HG02870 (cell line): ENCODE data around the gene IFITM1.
"Not testable (repeated sequence)": the region's sequence is repeated elsewhere in the genome, so short reads cannot be mapped to it uniquely, and the experiment has no call there.

ENCODE experiments used
- ATAC-seq: cut with Tn5 transposase; IDR thresholded peaks from one replicate; pipeline ENCODE4 v1.9.1; 2021; ENCODE audit warnings: mild to moderate bottlenecking, moderate library complexity; ENCODE audit not compliant: unreplicated experiment

IFITM1 gene

DNA sequence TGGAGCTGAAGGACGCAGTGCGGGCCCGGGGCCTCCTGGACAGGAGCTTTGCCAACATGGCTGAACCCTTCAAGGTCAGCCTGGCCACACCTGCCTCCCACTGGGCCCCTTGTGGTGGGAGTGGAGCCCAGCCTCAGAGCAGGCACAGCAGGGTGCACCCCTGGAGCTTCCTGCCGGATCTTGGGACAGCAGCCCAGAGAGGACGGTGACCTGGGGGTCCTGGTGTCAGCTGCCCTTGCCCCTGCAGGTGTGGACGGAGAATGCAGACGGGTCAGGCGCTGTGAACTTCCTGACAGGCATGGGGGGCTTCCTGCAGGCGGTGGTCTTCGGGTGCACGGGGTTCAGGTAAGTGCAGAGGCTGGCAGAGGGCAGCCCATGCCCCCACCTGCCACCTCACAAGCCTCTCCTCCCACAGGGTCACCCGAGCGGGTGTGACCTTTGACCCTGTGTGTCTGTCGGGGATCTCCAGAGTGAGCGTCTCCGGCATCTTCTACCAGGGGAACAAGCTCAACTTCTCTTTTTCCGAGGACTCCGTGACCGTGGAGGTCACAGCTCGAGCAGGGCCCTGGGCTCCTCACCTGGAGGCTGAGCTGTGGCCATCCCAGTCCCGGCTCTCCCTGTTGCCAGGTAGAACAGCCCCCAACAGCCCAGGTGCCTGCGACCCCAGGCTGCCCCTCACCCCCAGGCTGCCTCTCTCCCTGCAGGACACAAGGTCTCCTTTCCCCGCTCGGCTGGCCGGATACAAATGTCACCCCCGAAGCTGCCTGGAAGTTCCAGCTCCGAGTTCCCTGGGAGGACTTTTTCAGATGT is 19.8 kb upstream of the IFITM1 start:
- ATAC-seq, result no peak

- ATAC-seq, result no peak
These were observed 19.1 kb upstream of the IFITM1 start for GRCh38 chr11:294780-295179.

GRCh38 chr11:295351-296170 is 18.3 kb upstream of the IFITM1 start:
- no peak for ATAC-seq

DNA sequence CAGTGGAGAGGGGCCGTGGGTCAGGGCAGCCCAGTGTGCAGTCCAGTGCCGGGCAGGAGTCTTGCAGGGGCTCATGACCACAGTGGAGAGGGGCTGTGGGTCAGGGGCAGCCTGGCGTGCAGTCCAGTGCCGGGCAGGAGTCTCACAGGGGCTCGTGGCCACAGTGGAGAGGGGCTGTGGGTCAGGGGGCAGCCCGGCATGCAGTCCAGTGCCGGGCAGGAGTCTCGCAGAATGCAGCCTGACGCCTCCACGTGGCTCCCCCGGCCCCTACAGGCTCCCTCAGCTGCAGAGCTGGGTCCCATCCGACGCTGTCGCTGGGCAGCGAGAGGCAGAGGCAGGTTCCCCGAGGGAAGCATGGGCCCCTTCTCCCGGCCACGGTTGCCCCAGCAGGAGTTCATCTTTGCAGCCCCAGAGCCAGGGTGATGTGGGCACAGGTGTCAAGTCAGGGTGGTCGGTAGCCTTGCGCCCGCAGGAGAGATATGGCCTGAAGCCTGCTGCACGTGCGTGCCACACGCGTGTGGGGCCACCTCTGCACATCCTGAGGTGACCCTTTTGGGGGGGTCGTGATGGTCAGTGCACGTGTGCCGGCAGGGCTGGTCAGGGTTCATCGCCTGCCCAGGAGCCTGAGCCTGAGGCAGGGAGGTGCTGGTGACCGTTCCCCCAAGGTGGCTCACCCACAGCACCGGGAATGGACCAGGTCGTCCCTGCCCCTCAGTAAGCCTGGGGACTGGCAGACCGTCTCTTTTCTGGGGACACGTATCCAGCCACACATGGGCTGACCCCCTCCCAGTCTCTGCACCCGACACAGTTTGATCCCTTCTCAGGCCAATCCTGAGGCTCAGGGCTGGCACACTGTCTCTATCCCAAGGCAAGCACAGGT is 17.4 kb upstream of the IFITM1 start:
- no peak for ATAC-seq

DNA sequence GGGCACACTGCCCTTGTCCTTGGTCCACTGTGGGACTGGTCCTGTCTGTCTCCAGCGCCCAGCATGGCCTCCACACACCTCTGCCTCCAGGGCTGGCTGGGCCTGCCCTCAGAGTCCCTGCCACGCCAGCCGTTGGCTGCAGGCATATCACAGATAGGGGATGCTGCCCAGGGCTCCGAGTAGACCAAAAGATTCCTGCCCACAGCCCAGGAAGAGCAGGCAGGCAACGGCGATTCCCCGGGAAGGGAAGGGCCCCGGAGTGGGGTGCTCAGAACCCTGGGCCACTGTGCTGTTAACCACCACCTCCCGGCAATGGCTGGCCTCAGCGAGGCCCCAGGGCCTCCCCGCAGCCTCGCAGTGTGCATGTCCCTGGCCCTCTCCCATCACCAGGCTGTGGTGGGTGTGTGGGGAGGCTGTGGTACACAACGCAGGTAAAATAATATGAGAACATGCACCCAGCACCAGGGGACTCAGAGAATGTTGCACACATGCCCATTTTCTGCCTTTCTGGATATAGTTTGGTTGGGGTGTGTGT is 16.7 kb upstream of the IFITM1 start:
- ATAC-seq, result no peak

DNA sequence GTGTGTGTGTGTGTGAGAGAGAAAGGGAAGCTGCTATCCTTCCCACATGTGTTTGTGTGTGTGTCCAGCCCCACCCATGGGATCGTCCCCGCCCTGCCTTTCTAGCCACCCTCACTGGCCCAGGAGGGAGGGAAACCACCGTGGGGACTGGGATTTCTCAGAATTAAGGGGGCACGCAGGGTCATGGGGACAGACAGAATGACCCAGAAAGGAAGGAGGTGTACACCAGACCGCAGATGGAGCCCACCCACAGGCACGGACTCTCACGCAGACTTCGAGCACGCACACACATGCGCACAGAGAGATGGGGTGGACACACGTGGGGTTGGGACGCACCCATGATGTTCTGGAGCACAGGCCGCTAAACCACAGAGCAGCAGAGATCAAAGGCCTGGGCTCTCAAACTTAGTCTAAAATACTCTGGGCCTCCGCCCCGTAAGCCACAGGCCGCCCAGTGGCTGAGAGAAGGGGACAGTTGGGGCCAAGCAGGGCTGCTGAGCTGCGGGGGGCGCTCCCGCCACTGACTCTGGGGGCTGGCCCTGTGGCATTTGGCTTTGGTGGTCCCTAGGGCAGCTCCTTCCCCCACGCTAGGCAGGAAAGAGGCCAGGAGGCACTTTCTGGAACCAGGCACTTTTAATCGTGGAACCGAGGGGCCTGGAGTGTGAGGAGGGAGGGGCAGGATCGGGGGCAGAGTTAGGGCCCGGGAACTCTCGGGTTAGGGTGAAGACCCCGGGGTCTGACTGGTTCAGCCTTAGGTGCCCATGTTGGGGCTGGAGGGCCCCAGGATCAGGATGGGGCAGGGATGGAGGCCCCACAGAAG is 16.0 kb upstream of the IFITM1 start:
- ATAC-seq, result no peak

DNA sequence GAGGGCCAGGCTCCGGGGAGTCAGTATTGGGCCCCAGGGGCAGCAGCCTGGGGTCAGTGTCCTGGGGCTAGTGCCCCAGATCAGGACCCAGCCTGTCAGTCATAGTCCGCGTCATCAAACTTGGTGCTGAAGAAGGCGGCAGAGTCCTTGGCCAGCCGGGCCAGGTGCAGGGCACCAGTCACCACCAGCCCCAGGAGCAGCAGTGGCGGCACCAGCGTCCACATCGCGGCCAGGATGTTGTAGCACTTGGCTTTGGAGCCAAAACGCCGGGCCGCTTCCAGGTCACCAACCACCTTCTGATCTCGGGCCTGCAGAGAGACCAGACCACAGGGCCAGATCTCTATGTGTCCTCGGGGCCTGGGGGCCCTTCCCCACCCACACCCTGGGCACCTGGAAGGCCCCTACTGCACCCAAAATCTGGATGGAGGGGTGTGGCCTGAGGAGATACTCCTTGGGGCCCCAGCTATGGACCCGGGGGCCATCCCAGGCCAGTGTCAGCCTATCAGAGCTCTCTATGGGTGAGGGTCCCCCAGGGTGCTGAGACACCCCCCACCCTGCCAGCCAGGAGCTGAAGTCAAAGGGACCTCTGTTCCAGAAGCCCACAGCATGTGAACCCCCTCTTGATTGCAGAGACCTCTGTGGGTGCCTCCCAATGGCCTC is 15.3 kb upstream of the IFITM1 start:
- no peak for ATAC-seq

GRCh38 chr11:299081-299891 is 14.6 kb upstream of the IFITM1 start, which contains the start of gene IFITM5:
TSS of gene IFITM5 (minus strand) at chr11:299526. CDS start at chr11:299490, 36 bp downstream.
- no peak for ATAC-seq

GRCh38 chr11:299951-300735 is 13.7 kb upstream of the IFITM1 start:
- ATAC-seq, result no peak

DNA sequence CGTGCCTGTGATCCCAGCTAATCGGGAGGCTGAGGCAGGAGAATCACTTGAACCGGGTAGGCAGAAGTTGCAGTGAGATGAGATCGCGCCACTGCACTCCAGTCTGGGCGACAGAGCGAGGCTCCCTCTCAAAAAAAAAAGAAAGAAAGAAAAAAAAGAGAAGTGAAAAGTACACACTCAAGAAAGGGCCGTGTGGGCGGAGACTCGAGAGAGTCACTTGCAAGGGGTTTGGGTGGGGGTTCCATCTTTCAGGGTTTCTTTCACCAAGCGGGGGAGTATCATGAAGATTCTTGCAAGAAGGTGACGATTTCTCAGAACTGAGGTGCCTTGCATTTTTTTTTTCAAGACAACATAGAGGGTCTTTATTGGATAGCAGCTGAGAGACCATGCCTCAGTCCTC is 10.5 kb upstream of the IFITM1 start:
- ATAC-seq, result no peak

- ATAC-seq, result no peak
These were observed 9.8 kb upstream of the IFITM1 start for GRCh38 chr11:304061-304506.

GRCh38 chr11:304915-305843 is 8.7 kb upstream of the IFITM1 start:
- no peak for ATAC-seq

GRCh38 chr11:305844-306211 is 8.0 kb upstream of the IFITM1 start:
- ATAC-seq, result no peak

DNA sequence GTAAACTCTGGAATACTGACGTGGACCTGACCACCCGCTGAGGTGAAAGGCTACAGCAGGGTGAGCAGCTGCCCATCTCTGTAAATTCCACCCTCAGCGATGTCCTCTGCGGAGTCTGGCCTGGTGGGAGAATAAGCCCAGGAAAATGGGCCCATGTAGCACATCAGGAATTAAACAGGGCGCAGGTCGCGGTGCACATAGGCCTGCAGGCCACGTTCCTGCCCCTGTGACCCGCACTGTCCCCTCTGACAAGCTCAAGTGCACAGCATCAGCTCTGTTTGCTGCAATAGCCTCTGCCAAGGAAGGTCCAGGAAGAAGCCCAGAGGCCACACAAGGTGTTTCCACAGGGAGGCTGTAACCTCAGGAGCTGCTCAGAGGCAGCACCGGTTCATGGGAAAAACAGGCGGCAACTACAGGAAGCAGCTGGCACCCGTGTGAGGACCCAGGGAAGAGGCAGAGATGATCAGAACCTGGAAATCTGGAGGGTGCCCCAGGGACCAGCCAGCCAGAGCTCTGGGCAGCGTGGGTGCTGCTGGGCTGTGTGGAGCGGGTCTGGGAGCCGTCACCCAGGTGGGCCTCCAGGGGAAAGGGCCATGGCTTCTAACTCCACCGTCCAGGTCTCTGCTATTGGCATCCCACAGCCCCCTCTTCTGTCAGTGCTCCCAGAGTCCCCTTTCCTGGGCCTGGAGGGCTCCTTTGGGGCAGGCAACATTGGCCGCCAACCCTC is 7.0 kb upstream of the IFITM1 start:
- ATAC-seq, result no peak

- not testable (repeated sequence) for ATAC-seq
These were observed 5.8 kb upstream of the IFITM1 start, which contains the start of gene IFITM2 for GRCh38 chr11:307766-308708. TSS of gene IFITM2 (plus strand) at chr11:307816. CDS start at chr11:308193, 377 bp downstream.
